T follicular helper cell (primary cell): ENCODE measurements around the gene ANK3.

Source experiments
- DNase-seq: peaks from one replicate; pipeline ENCODE4 v3.0.0-alpha.2; 2020; ENCODE audit warnings: low read depth

The ANK3 gene

DNA sequence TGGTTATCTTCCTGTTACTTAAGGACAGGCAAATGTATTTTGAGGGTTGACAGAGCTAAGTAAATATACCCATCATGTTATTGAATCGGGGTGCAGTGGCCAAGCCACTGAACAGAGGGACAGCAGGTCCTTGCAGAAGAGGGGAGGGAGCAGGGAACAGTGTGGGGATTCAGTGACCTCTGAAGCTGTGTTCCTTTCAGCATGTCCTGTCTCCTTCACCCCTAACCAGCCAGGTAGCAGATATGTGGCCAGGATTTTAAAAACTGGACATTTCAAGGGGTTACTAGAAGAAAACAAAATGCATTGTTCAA is 12.7 kb downstream of the ANK3 start:
- no peak for DNase-seq

- no peak for DNase-seq
Measured at GRCh38 chr10:60376221-60377041, 13.2 kb downstream of the ANK3 start.

GRCh38 chr10:60375293-60376004 is 14.2 kb downstream of the ANK3 start:
- no peak for DNase-seq

DNA sequence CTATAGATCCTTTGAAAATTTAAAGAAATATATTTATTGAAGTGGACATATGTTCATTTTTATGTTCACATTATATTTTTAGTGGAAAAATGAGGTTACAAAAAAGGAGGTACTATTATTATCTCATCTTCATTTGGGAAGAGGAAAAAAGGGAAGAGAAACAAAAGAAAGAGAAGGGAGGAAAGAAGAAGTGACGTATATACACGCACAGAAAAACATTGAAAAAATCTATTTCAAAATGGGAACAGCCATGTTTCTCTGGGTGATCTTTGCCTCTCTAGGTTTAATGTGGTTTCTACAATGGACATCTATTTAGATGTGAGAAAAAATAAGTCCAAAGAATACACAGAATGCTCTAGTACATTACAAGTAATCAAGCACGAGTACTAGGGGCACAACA is 14.8 kb downstream of the ANK3 start:
- DNase-seq, result no peak

DNA sequence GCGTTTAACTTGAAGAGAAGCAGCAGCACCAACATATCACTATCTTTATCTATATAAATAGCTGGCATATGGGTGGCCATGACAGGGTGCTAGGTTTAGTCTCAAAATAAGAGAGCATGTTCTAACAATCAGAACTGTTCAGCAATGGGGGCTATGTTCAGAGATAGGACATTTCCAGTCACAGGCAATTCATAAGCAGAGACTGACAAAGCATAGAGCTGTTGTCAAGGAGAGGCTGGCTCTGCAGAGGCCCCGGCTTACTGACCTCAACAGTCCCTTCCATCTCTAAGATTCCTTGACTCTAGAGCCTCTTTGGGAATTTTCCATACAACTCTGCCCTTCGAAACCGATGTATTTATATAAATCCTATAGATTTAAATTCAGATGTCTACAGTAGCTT is 17.2 kb downstream of the ANK3 start:
- DNase-seq, result no peak

GRCh38 chr10:60369547-60369930 is 20.1 kb downstream of the ANK3 start:
- no peak for DNase-seq

DNA sequence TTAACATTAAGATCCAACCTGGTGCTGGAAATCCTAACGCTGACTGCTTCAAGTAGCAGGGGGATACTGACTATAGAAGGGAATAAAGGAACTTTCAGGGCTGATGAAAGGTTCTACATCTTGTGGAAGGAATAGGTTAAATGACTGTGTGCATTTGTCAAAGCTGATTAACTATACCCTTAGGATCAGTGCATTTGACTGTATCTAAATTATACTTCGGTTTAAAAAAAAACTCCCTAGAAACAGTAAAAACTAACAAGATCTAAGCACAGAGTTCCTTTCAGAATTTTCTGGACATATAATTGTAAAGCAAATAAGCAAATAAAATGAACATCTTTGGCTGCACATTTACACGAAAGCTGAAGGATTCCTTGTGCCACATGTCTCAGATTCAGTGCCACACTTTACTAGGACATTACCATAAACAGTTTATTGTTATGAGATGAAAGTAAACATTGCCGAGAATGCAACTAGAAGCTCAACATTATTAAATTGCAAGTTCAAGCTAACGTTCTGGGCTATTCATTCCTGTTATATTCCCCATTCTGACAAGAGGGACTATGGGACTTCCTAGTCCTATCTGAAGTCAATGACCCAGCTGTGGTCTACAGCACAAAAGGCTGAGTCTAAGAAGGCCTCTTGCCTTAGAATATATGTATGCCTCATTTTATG is 20.7 kb downstream of the ANK3 start:
- no peak for DNase-seq

DNA sequence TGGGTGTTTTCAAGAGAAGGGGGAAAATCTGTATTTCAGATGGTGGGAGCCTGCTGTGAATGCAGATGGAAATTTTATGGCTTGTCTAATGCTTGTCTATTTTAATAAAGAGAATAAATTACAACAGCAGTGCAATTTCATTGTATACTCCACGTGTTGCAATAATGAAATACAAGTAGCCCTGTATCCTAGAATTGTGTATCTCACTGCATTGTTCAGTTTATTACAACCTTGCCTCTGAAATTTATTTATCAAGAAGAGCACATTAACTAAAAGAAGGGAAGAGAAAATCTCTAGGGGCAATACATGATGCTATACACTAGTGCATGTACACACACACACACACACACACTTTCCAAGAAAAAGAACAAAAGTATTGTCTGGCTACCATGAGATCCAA is 21.8 kb downstream of the ANK3 start:
- DNase-seq, result no peak

GRCh38 chr10:60367431-60367830 is 22.2 kb downstream of the ANK3 start:
- no peak for DNase-seq

DNA sequence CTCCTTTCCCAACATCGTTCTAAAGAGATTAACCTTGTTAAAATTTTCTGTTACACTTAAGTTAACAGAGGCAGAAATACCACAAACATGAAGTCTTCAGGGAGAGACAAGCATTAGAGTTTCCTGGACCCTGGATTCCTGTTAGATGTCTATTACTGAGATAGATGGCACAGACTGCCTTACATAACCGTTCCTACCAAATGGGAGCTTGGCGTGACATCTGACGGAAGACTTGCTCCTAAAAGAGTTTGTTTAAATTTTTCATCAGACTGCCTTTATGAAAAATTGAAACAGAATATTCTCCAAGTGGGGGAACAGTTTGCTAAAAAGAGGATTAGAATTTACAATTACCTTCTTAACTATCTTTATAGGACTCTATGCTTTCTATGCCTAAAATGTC is 22.7 kb downstream of the ANK3 start:
- no peak for DNase-seq

DNA sequence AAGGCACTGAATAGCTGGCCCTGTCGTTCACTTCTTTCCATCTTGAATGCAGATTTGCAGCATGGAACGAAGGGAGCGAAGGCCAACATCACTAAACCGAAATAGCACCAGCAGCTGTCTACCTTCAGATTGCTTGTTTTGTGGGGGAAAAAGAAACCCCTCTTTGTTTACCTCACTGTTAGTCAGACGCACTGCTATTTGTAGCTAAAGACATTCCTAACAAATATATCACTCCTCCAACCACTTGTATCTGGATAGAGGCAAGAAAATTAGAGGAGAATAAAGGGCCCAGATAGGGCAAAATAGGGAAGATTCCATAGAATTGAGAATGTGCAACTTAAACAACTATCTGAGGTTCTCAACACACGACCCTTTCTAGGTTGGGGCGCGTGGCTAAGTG is 26.5 kb downstream of the ANK3 start:
- no peak for DNase-seq

- DNase-seq, result no peak
Measured at GRCh38 chr10:60362461-60362860, 27.2 kb downstream of the ANK3 start.

DNA sequence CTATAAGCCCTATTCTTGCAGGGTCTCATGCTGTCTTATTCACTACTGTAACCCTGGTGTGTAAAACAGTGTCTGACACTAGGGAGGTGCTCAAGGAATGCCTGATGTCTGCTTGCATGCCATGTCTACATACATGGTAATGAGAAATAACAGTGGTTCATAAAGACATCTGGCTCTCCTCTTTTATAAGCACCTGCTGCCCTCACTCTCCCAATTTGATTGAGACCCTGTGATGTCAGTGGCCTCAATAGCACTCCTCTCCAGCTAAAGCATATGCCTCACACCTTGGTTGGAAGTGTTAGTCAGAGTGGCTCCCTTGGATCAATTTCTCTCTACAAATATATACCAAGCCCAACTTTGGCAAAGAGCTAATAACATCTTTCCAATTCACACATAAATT is 30.6 kb downstream of the ANK3 start:
- no peak for DNase-seq

DNA sequence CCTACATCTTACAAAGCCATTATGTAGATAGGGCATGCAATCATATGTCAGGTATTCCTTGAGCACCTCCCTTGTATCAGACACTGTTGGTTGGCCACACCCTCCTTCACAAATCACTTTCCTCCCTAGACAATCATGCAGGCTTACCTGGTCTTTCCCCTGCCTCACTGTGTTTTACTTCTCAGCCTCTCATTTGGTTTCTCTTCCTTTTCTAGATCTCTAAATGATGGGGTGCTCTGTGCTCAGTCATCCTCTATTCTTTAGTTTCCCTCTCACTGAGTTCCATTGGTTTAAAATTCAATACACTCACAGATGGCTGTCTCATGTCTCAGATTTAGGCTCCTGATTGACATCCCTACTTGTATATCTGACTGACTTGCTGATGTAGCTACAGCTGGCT is 31.4 kb downstream of the ANK3 start:
- DNase-seq, result no peak

DNA sequence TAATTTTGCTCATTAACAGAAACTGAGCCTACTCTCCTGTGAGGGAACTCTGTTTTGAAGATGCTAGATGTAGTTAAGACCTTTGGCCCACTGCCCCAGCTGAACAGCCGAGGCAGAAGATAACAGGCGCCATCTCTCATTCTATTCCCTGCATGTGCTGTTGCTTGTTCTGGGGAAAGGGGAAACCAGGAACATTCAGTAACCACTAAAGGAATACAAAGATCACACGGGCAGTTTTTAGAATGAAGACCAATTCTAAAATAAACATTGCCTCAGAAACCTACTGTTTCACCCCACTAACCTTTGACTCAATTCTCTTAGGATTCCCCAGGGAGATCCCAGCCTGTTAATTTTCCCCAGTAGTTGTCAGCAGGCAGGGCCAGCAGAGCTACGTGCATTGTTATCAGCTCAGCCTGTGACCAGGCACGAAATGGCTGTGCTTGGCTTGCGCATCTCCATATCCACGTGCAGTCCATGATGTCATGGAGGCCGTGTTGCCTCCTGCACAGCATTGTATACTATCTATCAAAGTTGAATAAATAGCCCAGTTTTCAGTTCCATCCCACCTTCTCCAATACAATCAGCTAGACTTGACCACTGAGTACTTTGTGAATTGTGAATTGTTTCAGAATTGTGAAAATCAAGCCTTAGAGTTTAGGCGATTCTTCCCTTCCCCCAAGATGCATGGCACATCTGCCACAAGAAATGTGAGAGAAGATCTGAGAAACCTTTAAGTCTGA is 36.0 kb downstream of the ANK3 start:
- no peak for DNase-seq

DNA sequence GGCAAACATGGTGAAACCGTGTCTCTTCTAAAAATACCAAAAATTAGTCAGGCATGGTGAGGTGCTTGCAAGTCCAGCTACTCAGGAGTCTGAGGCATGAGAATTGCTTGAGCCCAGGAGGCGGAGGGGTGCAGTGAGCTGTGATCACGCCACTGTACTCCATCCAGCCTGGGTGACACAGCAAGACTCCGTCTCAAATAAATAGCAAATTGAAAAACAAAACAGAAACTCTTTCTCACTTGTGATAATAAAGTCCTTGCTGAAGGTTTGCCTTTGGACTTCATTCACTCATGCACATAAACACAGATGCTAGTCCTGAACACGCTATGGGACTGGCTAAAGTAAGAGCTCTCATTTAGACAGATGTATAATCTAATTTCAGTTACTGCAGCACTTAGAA is 37.6 kb downstream of the ANK3 start:
- DNase-seq, result no peak

GRCh38 chr10:60351191-60351853 is 38.4 kb downstream of the ANK3 start:
- no peak for DNase-seq

- DNase-seq, result no peak
Measured at GRCh38 chr10:60350400-60350799, 39.3 kb downstream of the ANK3 start.

GRCh38 chr10:60349426-60349825 is 40.2 kb downstream of the ANK3 start:
- DNase-seq, result no peak

DNA sequence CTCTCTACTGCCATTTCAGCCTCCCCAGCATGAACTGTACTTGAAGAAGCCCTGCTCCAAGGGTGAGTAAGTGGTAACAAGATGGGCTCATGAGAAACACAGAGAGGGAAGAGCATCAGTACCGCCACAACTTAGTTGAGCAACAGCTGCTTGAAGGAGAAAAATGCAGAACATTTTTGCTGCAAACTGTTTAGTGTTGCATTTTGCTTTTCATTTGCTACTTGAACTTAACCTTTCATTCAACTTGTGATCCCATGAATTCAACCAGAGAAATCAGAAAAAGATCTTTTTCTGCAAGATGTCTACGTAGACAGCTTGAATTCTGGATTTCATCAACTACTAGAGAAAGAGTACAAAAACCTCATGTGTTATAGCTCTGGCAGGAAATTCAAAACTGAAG is 40.7 kb downstream of the ANK3 start:
- DNase-seq, result no peak

- no peak for DNase-seq
Measured at GRCh38 chr10:60347270-60347669, 42.4 kb downstream of the ANK3 start.

- DNase-seq, result no peak
Measured at GRCh38 chr10:60346661-60347060, 43.0 kb downstream of the ANK3 start.
